Stimulated activated CD4-positive, alpha-beta T cell treated with anti-CD3 and anti-CD28 coated beads, Interleukin-12 subunit alpha, Interleukin-12 subunit beta, amount 100 ng/mL, for 24 hours (primary cell): ENCODE measurements around the gene KRT33B.
"Not testable (repeated sequence)": the region's sequence is repeated elsewhere in the genome, so short reads cannot be mapped to it uniquely, and the experiment has no call there.

ENCODE experiments used
- DNase-seq, 2 experiments: peaks; one replicate each; pipeline ENCODE4 v3.0.0-alpha.2; 2020; ENCODE audit warnings: low read depth in 2 of 2

The KRT33B gene

DNA sequence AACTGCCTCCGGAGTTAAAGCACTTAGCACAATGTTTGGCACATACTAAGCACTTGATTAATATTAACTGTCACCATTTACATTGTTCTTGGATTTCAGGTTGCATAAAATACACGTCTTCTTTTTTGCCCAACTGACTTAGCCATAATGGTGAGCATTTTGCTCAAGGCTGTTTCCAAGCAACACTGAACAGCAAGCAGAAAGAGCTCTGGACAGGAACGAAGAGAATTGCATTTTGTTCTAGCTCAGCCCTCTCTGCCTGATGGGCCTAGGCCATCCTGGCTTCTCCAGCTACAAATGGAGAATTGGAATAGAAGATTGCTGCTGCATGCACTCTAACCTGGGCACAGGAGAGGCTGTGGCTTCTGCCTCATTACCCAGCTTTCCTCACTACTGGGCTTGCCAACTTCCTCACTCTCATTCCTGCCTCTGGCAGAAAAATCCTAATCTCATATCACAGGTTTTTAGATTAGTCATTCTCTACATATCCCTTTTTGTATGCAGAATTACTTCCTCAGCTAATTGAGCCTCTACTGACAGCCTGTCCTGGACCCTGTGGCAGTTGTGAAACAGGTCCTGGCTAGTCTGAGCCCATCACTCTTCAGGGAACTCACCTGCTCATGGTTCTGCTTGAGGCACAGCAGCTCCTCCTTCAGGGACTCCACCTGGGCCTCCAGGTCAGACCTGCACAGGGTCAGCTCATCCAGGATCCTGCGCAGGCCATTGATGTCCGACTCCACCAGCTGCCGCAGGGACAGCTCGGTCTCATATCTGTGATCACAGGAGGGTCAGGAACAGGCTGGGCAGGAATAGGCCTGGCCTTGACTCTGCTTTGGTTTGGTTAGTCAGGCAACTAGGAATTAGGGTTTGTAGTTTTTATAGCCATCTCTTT, 21.5 kb downstream of the KRT33B start:
- no peak for DNase-seq

DNA sequence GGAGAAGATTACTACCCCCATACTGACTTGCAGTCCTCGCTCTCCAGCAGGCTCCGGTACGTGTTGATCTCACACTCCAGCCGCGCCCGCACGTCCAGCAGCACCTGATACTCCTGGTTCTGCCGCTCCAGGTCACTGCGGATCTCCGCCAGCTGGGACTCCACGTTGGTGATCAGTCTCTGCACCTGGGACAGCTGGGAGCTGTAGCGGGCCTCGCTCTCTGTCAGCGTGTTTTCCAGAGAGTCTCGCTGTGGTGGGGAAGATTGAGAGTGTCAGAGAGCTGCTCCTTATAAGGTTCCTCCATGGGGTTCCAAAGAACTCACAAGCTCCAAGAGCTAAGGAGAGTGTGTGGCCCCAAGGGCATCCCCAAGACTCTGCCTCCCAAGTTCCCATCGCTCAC, 23.2 kb downstream of the KRT33B start:
- not testable (repeated sequence) for DNase-seq

DNA sequence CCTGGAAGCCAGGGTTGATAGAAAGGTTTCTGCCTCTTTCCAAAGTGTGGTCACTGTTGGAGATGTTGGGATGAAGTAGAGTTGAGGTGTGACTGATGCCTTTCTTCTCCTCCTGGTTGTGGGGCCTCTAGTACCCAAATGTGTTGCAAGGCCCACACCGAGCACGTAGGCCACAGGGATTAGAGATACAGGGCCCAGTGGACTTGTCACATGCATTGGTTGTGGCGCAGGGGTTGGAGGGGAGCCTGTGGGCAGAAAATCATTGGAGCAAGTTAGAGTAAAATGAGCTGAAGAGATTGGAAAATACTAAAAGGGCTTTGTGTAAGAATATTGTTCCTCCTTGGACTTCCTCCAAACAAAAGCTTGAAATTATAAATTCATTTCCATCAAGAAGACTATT, 23.6 kb downstream of the KRT33B start:
- no peak for DNase-seq

DNA sequence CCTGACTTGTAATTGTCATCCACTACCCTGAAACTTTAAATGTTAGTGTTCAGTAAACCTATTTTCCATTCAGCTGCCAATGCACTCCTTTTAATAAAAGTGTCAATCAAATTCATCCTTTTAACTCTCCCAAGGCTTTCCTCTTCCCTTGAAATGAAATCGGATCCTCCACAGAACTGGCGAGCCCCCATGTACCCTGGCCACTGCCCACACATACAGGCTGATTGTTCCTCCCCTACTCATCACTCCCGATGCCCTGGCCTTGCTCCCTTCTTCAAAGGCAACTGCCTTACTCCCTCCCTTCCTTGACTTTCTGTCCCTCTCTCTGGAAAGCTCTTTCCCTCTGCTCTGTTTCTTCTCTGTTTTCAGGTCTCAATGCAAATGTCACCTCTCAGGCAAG, 26.6 kb downstream of the KRT33B start:
- DNase-seq, result no peak

DNA sequence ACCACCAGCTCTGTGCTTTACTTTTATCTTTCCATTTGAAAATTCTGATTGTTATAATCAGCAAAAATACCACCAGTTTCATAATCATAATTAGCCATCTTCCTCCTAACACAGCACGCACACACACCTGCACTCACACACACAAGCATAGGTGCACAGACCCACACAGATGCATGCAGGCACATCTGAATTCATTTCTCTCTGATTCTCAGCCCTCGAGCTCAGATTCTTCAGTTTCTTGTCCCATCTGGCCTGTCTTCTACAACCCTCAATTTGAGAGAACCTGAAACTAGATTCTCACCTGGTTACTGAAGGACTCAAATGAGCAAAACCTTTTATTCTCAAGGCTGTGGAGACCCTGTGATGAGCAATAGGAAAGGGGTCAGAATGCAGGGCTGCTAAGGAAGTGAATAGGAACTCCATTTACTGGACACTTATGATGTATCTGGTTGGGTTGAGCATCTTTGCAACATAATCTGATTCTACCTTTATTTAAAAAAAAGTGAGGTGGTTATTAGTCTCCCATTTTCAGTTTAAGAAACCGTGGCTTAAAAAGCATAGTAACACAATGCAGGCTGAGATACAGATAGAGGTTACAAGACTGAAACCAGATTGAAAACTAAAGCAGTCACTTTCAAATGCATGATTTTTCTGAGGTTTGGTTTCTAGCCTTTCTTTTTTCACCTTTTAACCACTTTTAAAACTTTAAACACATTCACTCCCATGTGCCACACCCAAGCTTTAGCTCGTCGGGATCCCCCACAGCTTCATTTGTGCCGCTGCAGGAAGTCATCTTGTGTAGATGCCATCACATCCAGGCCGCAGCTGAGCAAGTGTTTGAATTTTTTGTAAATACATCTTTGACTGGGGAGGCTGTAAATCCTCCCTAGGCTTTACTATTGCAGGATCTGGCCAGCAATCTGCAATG, 28.4 kb downstream of the KRT33B start:
- peak in 1 of 2 experiments; percentile 30 for DNase-seq

DNA sequence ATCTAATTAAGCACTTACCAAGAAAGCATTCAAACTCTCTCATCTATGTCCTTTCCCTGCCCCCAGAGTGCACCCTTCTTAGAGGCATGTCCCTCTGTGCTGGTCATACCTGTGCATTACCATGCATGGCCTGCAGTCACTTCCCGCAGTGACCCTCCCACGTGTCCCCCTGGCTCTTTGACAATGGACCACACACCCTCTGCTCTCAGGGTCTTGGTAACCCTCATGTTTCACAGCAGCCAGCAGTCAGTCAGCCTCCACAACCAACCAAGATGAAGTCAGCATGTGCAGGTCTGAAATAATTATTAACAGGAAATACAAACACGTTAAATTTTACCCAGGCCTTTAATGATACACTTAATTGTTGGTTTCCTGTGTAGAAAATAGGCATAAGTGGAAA, 29.1 kb downstream of the KRT33B start:
- DNase-seq, result no peak

DNA sequence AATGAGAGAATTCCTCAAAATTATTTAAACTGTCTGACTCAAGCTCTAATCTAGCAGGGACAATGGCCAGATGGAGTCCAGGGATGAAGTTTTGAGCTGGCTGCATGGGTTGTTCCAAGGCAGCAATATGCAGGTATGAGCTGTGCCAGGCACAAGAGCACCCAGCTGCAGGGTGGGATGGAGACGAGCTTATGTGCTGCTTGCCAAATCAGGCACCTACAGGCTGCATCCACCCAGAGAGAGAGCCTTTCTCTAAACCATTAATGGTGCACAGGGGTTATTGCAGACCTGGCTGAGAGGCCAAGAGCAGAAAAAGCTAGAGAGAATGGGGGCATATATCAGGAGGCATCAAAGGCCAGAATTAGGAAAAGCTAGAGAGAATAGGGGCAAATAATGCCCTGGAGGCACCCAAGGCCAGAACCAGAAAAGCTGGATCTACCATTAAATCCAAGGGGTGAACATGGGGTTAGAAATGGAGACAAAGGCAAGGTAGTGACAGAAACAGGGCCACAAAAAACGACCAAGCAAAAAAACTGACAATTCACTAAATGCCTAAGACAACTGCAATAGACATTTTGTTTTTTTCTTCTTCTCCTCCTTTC, 29.9 kb downstream of the KRT33B start:
- no peak for DNase-seq

DNA sequence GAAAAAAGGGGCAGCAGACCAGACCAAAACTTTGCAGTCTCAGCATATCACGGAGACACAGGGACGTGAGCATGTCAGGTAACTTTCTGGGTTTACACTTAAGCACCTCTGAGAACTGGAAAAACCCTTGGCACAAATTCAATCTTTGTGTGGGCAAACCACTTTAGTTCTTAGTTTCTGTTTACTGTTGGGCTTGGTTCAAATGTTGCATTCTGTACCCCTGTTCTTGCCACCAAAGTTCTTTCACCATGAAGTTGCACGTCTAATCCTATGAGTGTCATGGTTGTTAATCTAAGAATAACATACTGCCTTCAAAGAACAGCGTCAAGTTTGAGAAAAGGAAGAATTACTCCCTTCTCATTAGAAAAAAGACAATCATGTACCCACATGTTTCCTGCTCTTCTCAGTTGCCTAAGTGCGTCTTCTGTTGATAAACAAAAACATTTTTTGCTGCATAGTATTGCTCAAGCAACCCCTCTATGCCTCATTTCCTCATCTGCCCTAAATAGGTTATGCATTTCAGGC, 30.6 kb downstream of the KRT33B start:
- no peak for DNase-seq

DNA sequence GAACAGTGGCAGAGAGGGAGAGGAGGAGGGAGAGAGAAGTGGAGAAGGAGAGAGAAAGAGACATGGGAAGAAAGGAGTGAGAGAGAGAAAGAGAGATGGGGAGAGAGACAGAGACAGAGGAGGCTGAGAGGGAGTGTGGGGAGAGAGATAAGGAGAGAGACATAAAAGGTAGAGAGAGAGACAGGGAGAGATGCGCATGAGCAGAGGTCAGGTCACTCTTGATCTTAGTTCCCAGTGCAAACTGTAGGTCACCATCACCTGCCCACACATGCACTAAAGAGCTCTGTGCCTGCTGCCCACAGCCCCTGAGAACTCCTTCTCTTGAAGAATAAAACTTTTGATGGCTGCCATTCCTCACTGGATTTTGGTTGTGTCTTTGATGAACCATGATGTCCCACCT, 33.9 kb downstream of the KRT33B start:
- no peak for DNase-seq

DNA sequence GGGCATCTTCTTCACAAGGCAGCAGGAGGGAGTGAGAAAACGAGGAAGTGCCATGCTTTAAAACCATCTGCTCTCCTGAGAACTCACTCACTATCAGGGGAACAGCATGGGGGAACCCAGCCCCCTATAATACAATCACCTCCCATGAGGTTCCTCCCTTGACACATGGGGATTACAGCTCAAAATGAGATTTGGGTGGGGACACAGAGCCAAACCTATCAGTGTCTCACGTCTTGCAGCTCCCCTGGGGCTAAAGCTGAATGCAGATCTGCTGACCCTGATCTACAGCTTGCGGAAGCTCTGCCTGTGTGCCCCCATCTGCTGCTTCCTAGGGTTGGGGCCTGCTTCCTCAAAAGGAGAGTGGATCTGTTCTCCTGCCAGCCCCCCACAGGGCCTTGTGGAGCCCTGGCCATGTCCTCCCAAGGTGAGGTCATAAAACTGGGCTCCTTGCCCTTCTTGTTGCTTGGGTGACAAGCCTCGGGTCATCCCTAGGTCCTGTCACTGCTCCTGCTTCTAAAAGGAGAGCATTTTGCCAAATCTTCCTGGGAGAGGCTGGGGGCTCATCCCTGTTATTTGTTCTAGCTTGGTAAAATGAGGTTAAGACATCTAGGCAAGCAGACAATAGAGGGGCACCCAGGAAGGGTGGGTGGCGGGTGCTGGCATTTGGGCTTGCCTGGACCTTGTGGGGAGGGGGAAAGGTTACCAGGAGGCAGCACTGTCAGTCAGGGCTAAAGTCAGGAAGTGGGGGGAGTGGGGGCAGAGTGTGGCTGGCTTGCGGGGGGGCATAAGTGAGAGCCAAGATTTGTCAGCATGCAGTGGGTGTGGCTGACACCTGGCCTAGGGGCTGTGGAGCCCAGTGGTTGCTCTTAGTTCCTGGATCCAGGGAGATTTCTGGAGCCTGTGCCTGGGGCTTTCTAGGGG, 35.0 kb downstream of the KRT33B start:
- DNase-seq, result no peak

DNA sequence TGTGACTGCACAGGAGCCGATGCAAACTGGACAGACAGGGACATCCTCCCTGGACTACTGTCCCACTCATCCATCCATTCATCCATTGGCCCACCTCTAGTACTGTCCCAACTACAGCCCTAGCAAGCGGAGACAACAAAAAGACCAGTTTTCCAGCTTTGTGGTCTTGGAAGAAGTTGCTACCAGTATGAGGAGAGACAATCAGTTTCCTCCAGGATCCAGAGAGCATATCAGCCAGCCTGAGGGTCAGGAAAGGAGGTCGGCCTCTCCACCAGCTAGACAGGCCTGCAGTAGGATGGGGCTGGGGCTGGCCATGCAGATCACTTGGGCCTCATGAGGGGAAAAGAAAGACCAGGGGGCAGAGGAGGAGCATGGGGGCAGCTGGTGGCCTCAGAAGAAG, 35.8 kb downstream of the KRT33B start:
- DNase-seq, result no peak

DNA sequence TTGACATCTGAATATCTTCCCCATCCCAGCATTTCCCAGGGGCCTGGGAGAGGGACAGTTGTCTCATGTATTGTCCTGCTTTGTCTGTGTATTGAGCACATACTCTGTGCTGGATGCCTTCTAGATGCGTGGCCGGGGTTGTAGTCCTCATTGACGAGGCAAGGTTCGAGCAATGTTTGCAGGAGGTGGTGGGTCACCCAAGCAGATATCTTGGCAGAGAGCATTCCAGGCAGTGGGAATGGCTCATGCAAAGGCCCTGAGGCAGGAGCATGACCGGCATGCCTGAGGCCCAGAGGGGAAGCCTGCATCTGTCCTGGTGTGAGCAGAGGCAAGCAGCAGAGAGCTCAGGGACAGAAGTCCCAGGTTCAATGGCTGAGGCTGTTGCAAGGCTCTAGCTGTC, 36.5 kb downstream of the KRT33B start:
- no peak for DNase-seq

DNA sequence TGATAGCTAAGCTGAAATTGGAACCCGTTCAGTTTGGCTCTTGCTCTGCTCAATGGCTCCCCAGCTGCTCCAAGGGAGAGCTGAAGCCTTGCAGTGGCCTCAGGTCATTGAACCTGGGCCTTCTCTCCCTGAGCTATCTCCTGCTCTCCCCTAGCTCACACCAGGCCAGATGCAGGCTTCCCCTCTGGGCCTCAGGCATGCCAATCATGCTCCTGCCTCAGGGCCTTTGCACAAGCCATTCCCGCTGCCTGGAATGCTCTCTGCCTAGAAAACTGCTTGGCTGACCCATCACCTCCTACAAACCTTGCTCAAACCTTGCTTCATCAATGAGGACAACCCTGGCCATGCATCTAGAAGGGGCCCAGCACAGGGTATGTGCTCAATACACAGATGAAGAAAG, 37.4 kb downstream of the KRT33B start:
- DNase-seq, result no peak

DNA sequence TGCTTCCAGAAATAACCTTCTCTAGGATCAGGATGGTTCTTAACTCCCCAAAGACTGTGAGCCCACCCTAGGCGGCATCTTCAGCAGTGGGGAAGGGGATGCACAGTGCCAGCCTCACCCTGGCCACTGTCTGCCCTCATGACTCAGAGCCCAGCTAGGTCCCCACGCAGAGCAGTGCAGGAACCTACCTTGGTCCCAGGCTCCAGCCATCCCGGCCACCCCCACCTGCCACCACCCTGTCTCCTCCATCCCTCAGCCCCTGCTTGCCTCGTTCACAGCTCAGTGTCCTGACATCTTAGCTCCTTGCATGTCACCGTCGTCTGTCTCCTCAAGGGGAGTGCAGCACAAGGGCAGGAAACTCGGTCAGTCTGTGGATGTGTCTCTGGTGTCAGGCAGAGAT, 38.0 kb downstream of the KRT33B start:
- no peak for DNase-seq

DNA sequence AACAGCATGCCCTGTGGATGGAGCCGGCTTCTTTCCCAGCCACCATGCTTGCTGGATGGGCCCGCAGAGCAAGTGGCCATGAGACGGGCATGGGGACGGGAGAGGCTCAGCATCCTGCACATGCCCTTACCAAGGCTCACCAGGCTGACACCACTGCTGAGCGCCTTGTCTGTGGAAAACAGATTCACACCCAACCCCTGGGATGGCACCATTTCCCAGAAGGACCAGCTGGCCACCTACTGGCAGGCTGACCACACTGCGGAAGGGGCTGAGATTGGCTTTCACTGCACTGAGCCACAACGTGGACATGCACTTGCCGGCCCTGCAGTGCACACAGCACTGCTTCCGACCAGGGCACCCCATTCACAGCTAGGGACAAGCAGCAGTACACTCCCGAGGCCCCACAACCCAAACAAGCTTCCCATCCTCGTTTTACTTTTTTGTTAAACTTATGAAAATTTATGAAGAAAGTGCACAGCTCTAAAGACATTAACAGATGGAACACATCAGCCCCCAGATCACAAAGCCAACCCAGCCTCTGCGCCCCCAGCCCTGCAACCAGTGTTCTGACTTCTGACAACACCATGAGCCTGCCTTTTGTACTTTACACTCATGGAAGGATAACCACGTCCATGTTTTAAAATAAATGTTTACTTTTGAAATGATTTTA, 40.2 kb downstream of the KRT33B start:
- no peak for DNase-seq

DNA sequence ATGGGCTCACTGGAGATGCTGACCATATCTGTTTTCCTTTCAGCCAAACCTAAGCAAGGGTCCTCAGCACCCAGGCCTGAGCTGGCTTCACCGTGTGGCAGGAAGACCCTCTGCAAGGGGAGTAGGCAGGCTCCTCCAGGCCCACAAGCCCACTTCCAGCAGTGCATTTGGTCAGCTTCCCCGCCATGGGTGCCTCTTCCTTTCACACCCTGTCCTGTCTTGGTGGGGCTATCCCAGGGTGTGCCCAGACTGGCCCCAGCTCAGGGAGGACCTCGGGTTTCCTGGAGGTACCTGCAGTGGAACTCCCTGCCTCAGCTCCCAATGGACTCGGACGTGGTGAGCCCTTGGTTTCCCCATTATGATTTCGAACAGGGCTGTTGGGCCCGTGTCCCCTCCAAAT, 41.4 kb downstream of the KRT33B start:
- no peak for DNase-seq

DNA sequence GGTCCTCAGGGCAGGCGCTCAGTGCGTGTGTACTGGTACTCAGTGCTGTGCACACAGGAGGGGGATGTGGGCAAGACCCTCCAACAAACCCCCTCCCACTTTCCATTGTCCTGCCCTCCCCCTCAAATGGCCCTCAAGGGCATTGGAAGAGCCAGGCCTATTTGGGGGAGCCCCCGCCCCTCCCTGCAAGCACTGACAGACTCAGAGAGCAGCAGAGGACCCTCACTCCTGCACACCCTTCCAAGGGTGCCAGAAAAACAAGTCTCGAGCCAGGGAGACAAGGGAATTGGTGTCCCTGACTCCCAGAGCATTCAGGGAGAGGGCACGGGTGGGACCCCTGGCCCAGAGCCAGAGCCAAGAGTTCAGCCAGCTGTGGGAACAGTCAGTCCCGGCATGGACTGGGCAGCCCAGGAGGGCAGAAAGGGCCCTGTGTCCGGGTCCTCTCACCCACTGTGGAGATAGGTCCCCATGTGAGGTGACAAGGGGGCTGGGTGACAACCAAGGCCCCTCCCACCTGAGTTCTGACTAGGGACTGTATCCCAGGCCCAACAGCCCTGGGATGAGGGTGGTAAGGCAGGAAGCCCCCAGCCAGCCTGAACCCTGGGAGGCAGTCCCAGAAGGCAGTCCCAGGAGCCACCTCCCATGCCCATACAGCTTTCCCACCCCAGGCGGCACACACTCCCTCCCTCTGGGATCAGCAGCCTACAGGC, 42.0 kb downstream of the KRT33B start:
- DNase-seq, result no peak

DNA sequence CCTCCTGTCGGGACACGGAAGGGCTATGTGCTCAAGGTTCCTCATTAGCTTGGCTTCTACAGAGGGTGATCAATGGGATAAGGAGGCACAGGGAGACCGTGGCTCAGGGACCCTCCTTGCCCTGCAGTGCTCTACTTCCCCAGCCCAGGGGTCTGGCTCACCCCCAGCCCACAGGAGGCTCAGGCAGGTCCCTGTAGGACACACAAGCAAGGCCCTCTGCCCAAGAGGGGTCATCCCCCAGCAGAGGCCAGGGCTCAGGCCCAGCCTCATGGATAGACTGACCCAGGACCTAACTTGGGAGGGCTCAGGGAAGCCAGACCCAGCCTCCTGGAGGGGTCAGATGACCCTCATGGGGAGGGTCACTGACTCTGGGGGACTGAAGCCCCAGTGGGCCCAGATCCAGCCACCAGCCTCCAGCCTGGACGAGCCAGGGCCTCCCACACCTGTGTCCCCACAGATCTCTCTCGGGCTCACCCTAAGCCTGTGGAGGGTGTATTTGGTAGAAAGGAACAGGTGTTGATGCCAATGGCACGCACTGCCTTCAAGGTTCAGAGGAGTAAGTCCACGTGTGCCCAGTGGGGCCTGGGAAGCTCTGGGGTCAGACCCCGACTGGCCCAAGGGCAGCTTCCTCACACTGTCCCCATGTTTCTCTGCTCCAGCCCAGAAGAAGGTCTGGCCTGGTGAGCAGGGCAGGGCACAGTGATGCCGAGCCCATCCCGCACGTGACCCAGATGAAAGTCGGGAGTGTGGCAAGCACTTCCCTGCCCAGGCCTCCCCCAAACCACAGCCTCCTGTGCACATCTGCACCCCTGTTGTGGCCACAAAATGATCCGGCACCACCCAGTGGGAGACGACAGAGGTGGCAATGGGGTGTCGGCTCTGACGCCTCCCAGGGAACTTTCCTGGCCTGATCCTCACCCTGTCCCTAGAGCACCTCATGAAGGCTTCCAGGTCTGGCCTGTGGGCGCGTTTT, 43.2 kb downstream of the KRT33B start:
- DNase-seq, result no peak

DNA sequence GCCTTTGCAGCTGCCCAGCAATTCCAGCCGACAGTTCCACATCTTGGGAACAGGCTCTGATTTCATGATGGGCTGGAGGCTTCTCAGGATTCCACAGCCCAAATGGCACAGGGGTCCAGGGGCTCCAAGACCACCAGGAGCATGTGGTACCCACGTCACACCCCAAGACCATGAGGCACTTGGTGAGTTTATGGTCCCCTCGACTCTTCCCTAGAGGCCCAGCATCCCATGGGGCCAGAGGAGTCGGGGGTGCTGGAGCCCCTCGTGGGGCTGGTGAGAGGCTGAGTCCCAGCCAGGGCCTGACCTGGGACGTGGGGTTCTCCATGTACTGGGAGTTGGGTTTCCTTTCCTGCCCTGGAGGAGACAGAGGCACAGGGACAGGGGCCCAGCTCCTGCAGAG, 44.0 kb downstream of the KRT33B start:
- no peak for DNase-seq
